ENCODE measurements around the gene HS6ST3. TPM values are rescaled to one million over a fixed set of nuclear protein-coding genes. Genes with fewer than 3 reads are reported as not detected.

The HS6ST3 gene
- total and polyA plus RNA-seq, 2 of the 13 experiments (the other 11 are each of a cell fraction or from before 2014, with no cell fraction given): not detected

DNA sequence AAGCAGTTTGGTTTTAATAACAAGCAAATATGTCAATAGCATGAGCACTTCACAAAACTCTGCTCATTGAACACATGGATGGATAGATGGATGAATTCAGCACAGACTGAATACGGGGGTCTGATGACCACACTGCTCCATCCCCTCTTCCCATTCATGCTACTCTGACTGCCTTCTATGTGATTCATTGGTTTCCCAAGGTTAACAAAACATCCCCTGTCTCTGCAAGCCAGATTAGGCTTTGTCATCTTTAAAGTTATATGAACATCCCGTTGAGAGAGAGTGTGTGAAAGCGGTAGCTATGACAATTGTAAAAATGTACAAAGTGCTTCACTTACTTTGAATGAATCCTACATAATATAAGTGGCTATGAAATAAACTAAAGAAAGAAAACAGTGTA, 651.9 kb downstream of the HS6ST3 start:
- Histone ChIP-seq H3K9me3 (ENCODE audit: low read length) (no peaks in the 10 kb centered on the region), H3K79me2 (ENCODE audit: insufficient read depth, low read length) (no peaks in the 10 kb centered on the region), H2AFZ (ENCODE audit: low read length) (no peak overlapping the region), H3K27ac (ENCODE audit: extremely low read length, insufficient read depth, low read length) (no peak overlapping the region), H3K4me2 (ENCODE audit: low read depth, low read length) (no peak overlapping the region), H4K20me1 (ENCODE audit: insufficient read depth, low read length) (no peaks in the 10 kb centered on the region), H3K4me3 (replicated peaks in 1 of 3; ENCODE audit: insufficient read depth in 1 of 3, low read depth in 2 of 3, low read length in 3 of 3) (no peak overlapping the region), H3K36me3 (replicated peaks in 1 of 2; ENCODE audit: control insufficient read depth in 1 of 2, insufficient read depth in 2 of 2, low read length in 2 of 2) (no peaks in the 10 kb centered on the region), H3K4me1 (ENCODE audit: insufficient read depth, low read length) (no peaks in the 10 kb centered on the region), H3K9ac (ENCODE audit: insufficient read depth, low read depth, low read length) (no peak overlapping the region), H3K27me3 (ENCODE audit: control insufficient read depth in 1 of 2, insufficient read depth in 2 of 2, low read length in 2 of 2) (no peaks in the 10 kb centered on the region; a peak in 1 of 5 replicates)
- BruUV-seq (replicated peaks): no TSS peak
- TF ChIP-seq, protein P1, sequence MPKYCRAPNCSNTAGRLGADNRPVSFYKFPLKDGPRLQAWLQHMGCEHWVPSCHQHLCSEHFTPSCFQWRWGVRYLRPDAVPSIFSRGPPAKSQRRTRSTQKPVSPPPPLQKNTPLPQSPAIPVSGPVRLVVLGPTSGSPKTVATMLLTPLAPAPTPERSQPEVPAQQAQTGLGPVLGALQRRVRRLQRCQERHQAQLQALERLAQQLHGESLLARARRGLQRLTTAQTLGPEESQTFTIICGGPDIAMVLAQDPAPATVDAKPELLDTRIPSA (CRISPR knock-in tag; IDR thresholded peaks at IDR 0.05; ENCODE audit: borderline replicate concordance): no peak
- ATAC-seq: no peak
- ChIA-PET CTCF (ENCODE audit: low intra/inter-chr PET ratio, low total read pairs) (no interaction called here), POLR2A (no interaction called here)
- in situ Hi-C loops (cut with HindIII; ENCODE audit: extremely low pct_ligation_motif_present, low pct_unique_long_range_greater_than_20kb) (no loop called here), intact Hi-C loops (cut with micrococcal nuclease; ENCODE audit: unreplicated experiment) (no loop called here)
- FAIRE-seq: no peak
- DNase-seq (ENCODE audit: low spot score): no peak
- WGBS (ENCODE audit: low lambda C conversion rate): under 1% methylated on average over 3 of the region's 3 CpGs

DNA sequence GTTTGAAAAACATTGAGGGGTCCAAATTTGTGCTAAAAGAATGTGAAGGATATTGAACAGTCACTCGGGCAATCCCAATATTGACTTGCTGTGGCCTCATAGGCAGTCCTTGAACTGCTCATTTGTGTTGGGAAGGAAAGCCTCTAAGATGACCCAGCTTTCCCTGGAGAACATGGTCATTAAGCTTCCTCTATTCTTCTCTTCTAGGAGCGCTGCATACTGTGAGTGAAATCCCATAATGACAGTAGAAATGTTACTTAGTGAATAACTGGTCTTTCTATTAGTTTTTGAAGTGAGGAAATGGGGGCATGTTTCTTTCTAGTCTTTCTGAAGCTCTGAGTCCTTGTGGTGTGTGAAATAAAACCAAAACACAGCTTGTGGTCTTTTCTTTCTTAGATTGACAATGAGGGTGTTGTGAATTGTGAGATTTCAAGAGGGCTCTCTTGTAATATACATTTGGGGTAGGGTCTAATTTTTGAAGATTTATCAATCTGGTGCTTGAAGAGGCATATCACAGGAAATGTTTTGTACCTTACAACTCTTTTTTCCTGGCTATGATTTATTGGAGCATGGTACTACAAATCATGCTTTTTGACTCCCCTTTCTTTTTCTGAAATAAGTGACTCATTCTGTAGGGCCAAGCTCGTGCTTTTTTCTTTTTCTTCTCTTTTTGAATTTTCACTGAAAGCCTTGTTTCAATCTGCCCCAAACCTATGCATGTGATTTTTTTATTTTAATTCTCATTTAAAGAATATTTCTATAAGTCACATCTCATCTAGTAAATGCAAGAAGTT, 653.6 kb downstream of the HS6ST3 start:
- no peaks in the 10 kb centered on the region for H3K79me2 ChIP-seq (ENCODE audit: insufficient read depth, low read length)
- BruUV-seq (replicated peaks): no TSS peak
- in situ Hi-C loops (cut with HindIII; ENCODE audit: extremely low pct_ligation_motif_present, low pct_unique_long_range_greater_than_20kb) (no loop called here), intact Hi-C loops (cut with micrococcal nuclease; ENCODE audit: unreplicated experiment) (no loop called here)
- POLR2A ChIA-PET: no interaction called here
- H4K20me1 ChIP-seq (ENCODE audit: insufficient read depth, low read length): no peaks in the 10 kb centered on the region
- H3K9me3 ChIP-seq (ENCODE audit: low read length): no peaks in the 10 kb centered on the region
- H3K4me1 ChIP-seq (ENCODE audit: insufficient read depth, low read length): no peaks in the 10 kb centered on the region
- CTCF ChIA-PET (ENCODE audit: low intra/inter-chr PET ratio, low total read pairs): no interaction called here
- H3K27ac ChIP-seq (ENCODE audit: extremely low read length, insufficient read depth, low read length): no peak overlapping the region
- no peak overlapping the region for H3K4me2 ChIP-seq (ENCODE audit: low read depth, low read length)
- H3K9ac ChIP-seq (ENCODE audit: insufficient read depth, low read depth, low read length): no peak overlapping the region
- DNase-seq (ENCODE audit: low spot score): no peak
- no peak overlapping the region for H3K4me3 ChIP-seq (replicated peaks in 1 of 3; ENCODE audit: insufficient read depth in 1 of 3, low read depth in 2 of 3, low read length in 3 of 3)
- no peak for FAIRE-seq
- no peak for TF ChIP-seq HOXA9 (CRISPR knock-in tag; IDR thresholded peaks at IDR 0.05; ENCODE audit: borderline replicate concordance)
- no peak for TF ChIP-seq HDAC2 (CRISPR knock-in tag; IDR thresholded peaks at IDR 0.05)
- TF ChIP-seq ZNF24 (IDR thresholded peaks at IDR 0.05): no peak
- TF ChIP-seq GABPA (IDR thresholded peaks at IDR 0.05; ENCODE audit: low read depth, low read length): no peak
- TF ChIP-seq GABPA (CRISPR knock-in tag; IDR thresholded peaks at IDR 0.05; ENCODE audit: low read depth): no peak
- no peaks in the 10 kb centered on the region; a peak in 1 of 5 replicates for H3K27me3 ChIP-seq (ENCODE audit: control insufficient read depth in 1 of 2, insufficient read depth in 2 of 2, low read length in 2 of 2)
- H2AFZ ChIP-seq (ENCODE audit: low read length): no peak overlapping the region
- no peak for ATAC-seq
- no peaks in the 10 kb centered on the region for H3K36me3 ChIP-seq (replicated peaks in 1 of 2; ENCODE audit: control insufficient read depth in 1 of 2, insufficient read depth in 2 of 2, low read length in 2 of 2)
- whole genome bisulfite sequencing (ENCODE audit: low lambda C conversion rate): 0% methylated on average over 3 of the region's 3 CpGs
